Stimulated activated CD8-positive, alpha-beta memory T cell treated with anti-CD3 and anti-CD28 coated beads, Interleukin-4, amount 100 ng/mL, for 1 hour (primary cell): ENCODE data around the gene PDK2.

Source experiments
- DNase-seq, 2 donors: peaks; one replicate each; pipeline ENCODE4 v3.0.0-alpha.2; 2020; ENCODE audit warnings: low read depth in 2 of 2, low spot score in 1 of 2

PDK2 gene

DNA sequence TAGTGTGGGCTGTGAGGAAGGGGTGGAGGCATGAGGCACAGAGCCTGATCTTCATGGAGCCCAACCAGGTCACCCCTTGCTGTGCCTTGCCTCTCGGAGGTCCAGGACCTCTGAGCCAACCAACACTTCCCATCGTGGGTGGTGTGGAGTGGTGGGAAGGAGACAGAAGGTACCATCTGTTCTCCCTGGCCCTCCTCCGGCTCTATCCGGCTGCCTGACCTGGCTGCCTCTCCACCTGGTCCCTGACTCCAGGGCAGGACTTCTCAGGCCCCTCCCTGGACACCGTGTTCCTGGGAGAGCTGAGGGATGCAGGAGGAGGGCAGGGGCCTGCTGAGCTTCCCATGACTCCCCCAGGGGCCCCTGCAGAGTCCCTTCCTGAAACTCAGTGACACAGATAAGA is 3.9 kb downstream of the PDK2 start:
- no peak for DNase-seq

GRCh38 chr17:50100480-50100883 is 5.3 kb downstream of the PDK2 start:
- no peak for DNase-seq

GRCh38 chr17:50100921-50101345 is 5.8 kb downstream of the PDK2 start:
- no peak for DNase-seq

GRCh38 chr17:50101346-50102163 is 6.4 kb downstream of the PDK2 start:
- DNase-seq, result no peak

DNA sequence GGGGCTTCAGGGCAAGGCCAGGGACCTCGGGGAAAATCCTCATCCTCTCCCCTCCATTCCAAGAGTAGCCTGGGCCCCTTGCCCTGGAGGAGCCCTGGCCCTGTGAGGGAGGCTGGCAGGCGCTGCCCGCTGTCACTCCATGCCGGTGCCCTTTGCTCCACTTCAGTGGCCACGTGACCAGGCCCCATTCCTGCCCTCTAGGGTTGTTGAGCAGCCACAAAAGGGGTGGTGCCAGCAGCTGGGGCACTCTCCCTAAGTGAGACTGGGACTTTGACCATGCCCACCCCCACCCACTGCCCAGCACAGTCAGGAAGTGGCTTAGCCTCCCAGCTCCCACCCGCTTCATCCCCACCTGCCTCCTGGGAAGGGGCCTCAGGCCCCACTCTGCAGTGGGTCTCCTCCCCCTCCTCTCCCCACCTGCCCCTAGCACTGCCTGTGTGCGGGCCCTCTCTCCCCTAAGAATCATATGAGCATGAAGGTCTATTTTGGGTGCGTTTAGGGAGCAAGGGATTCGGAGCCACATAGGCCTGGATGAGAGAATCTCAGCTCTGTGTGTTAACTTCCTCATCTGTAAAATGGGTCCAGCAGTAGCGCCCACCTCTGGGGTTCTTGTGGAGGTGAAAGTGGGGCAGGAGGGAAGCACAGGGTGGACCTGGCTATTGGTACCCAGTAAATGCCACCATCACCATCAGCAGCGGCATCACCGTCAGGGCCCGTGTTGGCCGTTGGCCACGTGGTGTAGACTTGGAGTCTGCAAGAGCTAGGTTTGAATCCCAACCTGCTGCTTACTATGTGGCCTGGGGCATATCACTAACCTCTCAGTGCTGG is 7.2 kb downstream of the PDK2 start:
- DNase-seq, result no peak

GRCh38 chr17:50103252-50103651 is 8.1 kb downstream of the PDK2 start:
- no peak for DNase-seq

DNA sequence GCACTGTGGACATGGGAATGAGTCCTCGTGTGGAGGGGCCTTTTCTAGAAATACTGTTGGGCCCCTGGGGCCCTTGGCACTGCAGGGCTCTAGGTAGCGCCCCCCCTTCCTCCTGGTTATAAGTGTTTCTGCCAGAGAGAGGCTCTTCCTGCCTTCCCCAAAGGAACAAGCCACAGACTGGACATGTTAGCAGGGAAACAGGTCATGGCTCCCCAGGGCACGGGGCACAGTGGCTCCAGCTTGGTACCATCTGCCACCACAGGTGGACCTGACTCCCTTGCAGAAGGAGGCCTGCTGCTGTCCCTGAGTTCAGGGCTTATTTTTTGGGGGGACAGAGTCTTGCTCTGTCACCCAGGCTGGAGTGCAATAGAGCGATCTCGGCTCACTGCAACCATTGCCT is 8.8 kb downstream of the PDK2 start:
- DNase-seq, result no peak

DNA sequence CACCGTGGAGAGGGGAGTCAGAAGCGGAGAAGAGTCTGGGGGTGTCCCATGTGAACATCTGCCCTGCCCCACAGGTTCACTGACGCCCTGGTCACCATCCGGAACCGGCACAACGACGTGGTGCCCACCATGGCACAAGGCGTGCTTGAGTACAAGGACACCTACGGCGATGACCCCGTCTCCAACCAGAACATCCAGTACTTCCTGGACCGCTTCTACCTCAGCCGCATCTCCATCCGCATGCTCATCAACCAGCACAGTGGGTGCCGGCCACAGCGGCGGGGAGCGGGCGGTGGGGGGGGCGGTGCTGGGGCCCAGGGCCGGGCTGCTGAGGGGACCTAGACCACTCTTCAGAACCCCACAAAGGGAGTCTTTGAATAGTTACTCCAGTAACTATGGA is 10.7 kb downstream of the PDK2 start:
- no peak for DNase-seq

- DNase-seq, result no peak
Measured at GRCh38 chr17:50106393-50107131, 11.4 kb downstream of the PDK2 start.

DNA sequence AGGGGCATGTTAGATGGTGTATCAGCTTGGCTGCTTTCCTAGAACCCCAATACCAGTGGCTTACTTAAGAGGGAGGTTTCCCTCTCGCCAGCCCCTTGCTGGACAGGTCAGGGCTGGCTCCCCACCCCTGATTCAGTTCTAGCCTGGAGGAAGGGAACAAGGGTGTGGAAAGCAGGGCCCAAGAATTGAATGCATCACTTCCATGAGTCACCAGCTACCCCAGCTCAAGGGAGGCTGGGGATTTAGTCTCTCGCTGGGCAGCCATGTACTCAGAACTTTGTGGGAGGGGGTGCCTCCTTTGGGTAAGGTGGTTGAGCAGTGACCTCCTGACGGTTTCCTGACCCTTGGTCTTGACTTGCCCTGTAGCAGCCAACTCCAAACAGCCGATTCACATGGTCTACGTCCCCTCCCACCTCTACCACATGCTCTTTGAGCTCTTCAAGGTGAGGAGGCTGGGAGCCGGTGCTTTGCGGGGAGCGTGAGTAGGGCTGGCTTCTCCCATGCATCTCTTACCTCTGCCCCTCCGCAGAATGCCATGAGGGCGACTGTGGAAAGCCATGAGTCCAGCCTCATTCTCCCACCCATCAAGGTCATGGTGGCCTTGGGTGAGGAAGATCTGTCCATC is 12.8 kb downstream of the PDK2 start:
- DNase-seq, result no peak

- DNase-seq, result no peak
Measured at GRCh38 chr17:50108556-50108955, 13.4 kb downstream of the PDK2 start.

DNA sequence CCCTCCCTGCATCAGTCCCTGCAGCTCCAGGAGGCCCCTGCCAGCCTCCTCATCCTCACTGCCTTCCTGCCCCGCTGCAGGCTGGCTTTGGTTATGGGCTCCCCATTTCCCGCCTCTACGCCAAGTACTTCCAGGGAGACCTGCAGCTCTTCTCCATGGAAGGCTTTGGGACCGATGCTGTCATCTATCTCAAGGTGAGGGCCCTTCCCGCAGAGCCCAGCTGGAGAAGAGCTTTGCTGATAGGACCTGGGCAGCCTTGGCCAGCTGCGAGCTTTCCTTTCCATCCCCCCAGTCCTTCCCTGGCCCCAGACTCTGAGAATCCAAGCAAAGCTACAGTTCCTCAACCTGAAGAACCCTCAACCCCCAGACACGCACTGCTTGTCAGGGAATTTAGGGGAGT is 14.1 kb downstream of the PDK2 start:
- no peak for DNase-seq

- DNase-seq, result no peak
Measured at GRCh38 chr17:50109785-50110184, 14.6 kb downstream of the PDK2 start.

- DNase-seq, result no peak
Measured at GRCh38 chr17:50110591-50111349, 15.6 kb downstream of the PDK2 start.

DNA sequence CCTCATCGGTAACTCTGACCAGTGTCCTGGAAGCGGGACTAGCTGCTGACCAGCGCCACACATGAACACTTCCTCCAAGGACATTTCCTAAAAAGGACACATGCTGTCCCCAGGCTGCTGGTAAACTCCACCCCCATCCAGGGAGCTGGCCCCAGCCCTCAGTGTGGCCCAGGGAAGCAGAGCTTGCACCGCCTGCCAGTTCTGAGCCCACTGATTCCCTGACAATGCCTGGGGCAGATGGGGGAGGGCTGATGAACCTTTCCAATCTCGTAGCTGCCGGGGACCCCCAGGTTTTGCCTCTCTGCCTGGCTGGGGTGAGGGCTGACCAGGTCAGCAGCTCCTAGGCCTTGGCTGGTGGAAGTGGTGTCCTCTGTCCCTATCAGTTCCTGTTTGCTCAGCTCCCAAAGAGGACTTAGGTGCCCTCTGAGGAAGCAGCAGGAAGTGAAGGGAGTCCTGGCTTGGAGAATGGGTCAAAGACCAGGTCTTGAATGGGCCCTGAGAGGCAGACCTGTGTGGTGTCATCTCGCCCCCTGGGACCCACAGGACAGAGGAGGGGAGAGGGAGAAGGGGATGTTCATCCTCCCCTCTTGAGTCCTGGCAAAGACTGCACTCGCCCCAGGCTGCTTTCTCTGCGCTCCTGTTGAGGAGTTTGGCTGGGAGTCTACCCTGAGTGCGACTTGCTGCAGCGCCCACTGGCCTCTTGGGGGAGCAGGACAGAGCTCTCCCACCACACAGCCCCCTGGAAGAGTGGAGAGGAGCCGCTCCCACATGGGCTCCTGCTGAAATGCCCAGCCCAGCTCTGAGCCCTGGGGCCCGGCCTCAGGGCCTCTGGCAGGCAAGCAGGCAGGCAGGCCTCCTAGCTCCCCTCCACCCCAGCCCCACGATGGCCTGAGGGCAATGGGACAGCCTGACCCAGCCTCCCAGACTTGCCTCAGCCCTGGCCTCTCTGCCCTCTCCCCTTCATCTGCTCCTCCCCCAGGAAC is 16.8 kb downstream of the PDK2 start:
- no peak for DNase-seq

- no peak for DNase-seq
Measured at GRCh38 chr17:50112694-50113093, 17.5 kb downstream of the PDK2 start.

DNA sequence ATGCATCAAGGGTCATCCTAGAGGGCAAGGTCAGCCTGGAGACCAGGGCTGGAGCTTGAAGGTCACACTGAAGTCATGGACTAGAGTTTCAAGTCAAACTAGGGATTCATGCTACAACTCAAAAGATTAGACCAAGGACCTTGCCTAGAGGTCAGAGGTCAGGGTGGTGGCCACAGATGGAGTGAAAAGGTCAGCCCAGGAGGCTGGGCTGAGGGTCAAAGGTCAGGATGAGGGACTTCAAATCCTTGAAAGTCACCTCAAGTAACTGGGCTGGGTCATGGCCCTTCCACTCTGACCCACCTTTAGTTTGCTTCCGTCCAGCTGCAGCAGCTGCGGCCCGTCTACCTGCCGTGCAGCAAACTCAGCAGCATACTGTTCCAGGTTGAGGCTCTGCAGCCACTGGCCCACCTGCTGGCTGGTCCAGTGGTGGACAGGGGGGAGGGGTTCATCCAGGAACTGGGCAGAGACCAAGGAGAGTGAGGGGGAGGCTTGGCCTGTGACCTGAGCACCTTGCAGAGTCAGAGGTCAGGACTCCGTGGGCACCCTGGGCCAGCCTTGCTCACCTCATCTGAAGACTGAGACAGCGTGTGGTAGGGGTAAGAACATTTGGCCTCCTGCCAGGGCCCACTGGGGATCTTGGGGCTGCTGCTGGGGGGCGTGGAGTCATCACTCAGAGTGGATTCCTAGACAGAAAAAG is 18.6 kb downstream of the PDK2 start:
- DNase-seq, result no peak

GRCh38 chr17:50114401-50114800 is 19.2 kb downstream of the PDK2 start:
- no peak for DNase-seq
